CD4-positive, alpha-beta T cell treated with Interferon gamma for 1 hour (primary cell): ENCODE measurements around the gene ABLIM3.

Experiments
- DNase-seq: peaks from one replicate; pipeline ENCODE4 v3.0.0-alpha.2; 2020

The ABLIM3 gene

GRCh38 chr5:149141224-149141956 lies at the start of gene ABLIM3:
Gene ABLIM3, plus strand, starts transcription at chr5:149141493. Its CDS starts 603 bp downstream, at chr5:149142096.
- peak; percentile 62 for DNase-seq

- DNase-seq, result no peak
Measured at GRCh38 chr5:149093625-149094024, 47.7 kb upstream of the ABLIM3 start.

GRCh38 chr5:149094996-149095395 lies 46.3 kb upstream of the ABLIM3 start:
- DNase-seq, result no peak

GRCh38 chr5:149099920-149100319 lies 41.4 kb upstream of the ABLIM3 start:
- no peak for DNase-seq

- no peak for DNase-seq
Measured at GRCh38 chr5:149100331-149100730, 41.0 kb upstream of the ABLIM3 start.

- no peak for DNase-seq
Measured at GRCh38 chr5:149108651-149109280, 32.5 kb upstream of the ABLIM3 start.

- DNase-seq, result no peak
Measured at GRCh38 chr5:149110406-149110805, 30.9 kb upstream of the ABLIM3 start.

GRCh38 chr5:149113669-149114068 lies 27.6 kb upstream of the ABLIM3 start:
- no peak for DNase-seq

- peak; percentile 17 for DNase-seq
Measured at GRCh38 chr5:149114403-149115312, 26.6 kb upstream of the ABLIM3 start.

- no peak for DNase-seq
Measured at GRCh38 chr5:149117970-149118369, 23.3 kb upstream of the ABLIM3 start.

GRCh38 chr5:149118463-149118862 lies 22.8 kb upstream of the ABLIM3 start:
- DNase-seq, result no peak

- DNase-seq, result no peak
Measured at GRCh38 chr5:149121145-149121544, 20.1 kb upstream of the ABLIM3 start.

- DNase-seq, result no peak
Measured at GRCh38 chr5:149123211-149123610, 18.1 kb upstream of the ABLIM3 start.

- DNase-seq, result no peak
Measured at GRCh38 chr5:149125386-149125891, 15.9 kb upstream of the ABLIM3 start.

GRCh38 chr5:149126906-149127305 lies 14.4 kb upstream of the ABLIM3 start:
- no peak for DNase-seq

- DNase-seq, result no peak
Measured at GRCh38 chr5:149127394-149127955, 13.8 kb upstream of the ABLIM3 start.

GRCh38 chr5:149128023-149128875 lies 13.0 kb upstream of the ABLIM3 start:
- no peak for DNase-seq

GRCh38 chr5:149129181-149129580 lies 12.1 kb upstream of the ABLIM3 start:
- DNase-seq, result no peak

GRCh38 chr5:149130121-149130914 lies 11.0 kb upstream of the ABLIM3 start:
- no peak for DNase-seq

- no peak for DNase-seq
Measured at GRCh38 chr5:149132474-149132873, 8.8 kb upstream of the ABLIM3 start.
